Lung (tissue), 12 donors: ENCODE data around the gene MKS1. TPM values are rescaled to one million over a fixed set of nuclear protein-coding genes. Genes with fewer than 3 reads are reported as not detected.

ENCODE experiments used
- ATAC-seq: fragments of 200-7000 bp; cut with Tn5 transposase; one replicate; pipeline ENCODE4 v1.9.1; 2020; ENCODE audit warnings: moderate number of reproducible peaks; ENCODE audit not compliant: insufficient read depth, low FRiP score
- DNase-seq, 3 donors: peaks; one replicate each; pipeline ENCODE4 v3.0.0-alpha.2; 2013 to 2017
- H3K27ac ChIP-seq, 2 donors: one replicate each; pipeline ENCODE4 v1.5.1; 2013; ENCODE audit warnings: mild to moderate bottlenecking in 2 of 2, moderate library complexity in 2 of 2, control low read depth in 1 of 2, inconsistent platforms in 1 of 2, low read depth in 1 of 2, low read length in 1 of 2
- H3K27me3 ChIP-seq, 3 donors: one replicate each; pipeline ENCODE4 v1.5.1; 2013; ENCODE audit warnings: low read length in 2 of 3; ENCODE audit not compliant: control insufficient read depth in 3 of 3, insufficient read depth in 3 of 3
- H3K36me3 ChIP-seq, 4 donors: one replicate each; pipeline ENCODE4 v1.5.1; 2013; ENCODE audit warnings: low read length in 4 of 4, mild to moderate bottlenecking in 1 of 4, moderate library complexity in 1 of 4; ENCODE audit not compliant: control insufficient read depth in 4 of 4, insufficient read depth in 4 of 4
- H3K4me1 ChIP-seq, 5 donors: one replicate each; pipeline ENCODE4 v1.5.1; 2013; ENCODE audit warnings: low read length in 5 of 5, mild to moderate bottlenecking in 2 of 5, moderate library complexity in 1 of 5; ENCODE audit not compliant: control insufficient read depth in 5 of 5, insufficient read depth in 5 of 5
- H3K4me3 ChIP-seq: one replicate; pipeline ENCODE4 v1.5.1; 2013; ENCODE audit warnings: mild to moderate bottlenecking, control low read depth, moderate library complexity
- H3K9ac ChIP-seq, 2 donors: one replicate each; pipeline ENCODE4 v1.5.1; 2013; ENCODE audit warnings: low read length in 2 of 2, control low read depth in 1 of 2; ENCODE audit not compliant: insufficient read depth in 1 of 2
- H3K9me3 ChIP-seq, 4 donors: one replicate each; pipeline ENCODE4 v1.5.1; 2013; ENCODE audit warnings: low read length in 3 of 4, mild to moderate bottlenecking in 1 of 4, moderate library complexity in 1 of 4; ENCODE audit not compliant: control insufficient read depth in 4 of 4, insufficient read depth in 3 of 4
- WGBS, 2 donors: extraction: QIAGEN DNeasy Blood & Tissue Kit; methylation state at CpG; one replicate each; pipeline ENCODE4 v1.1.7; 2013; 5-methylcytosine and 5-hydroxymethylcytosine counted together
- polyA plus RNA-seq, 2 donors: library from polyadenylated mRNA; stranded (reverse); fragments of 200-250 nt; gene quantifications; one replicate each; pipeline ENCODE4 v1.2.1, GENCODE V29; 2013
- total RNA-seq, 2 donors: library from RNA; depleted of rRNA in 1 of 2; stranded (reverse); fragments of >200 nt in 1 of 2; gene quantifications; one replicate each; pipeline ENCODE4 v1.2.1, GENCODE V29; 2014 to 2021
- TF ChIP-seq, protein P1 (sequence below): IDR thresholded peaks from 2 replicates; pipeline ENCODE4 v1.5.1; 2012; ENCODE audit warnings: mild to moderate bottlenecking; ENCODE audit errors: control extremely low read depth, extremely low read depth
- donor health status: control.
- donor health status: control.
- donor health status: Bipolar disorder and iron deficiency.
- donor health status: healthy.
- donor health status: DM: yes; HTN: yes; CAD: no.

Gene MKS1
- total and polyA plus RNA-seq, 4 donors: 8.8 to 25.0 (median 17.5) TPM

GRCh38 chr17:58263773-58264172 lies 44.7 kb upstream of the MKS1 start:
- Histone ChIP-seq H3K27me3 (peaks cover 0 to 9% (median 4%) of the 10 kb centered on the region in 3 donors), H3K36me3 (no peaks in the 10 kb centered on the region), H3K4me3 (no peak overlapping the region), H3K4me1 (no peaks in the 10 kb centered on the region), H3K27ac (no peak overlapping the region), H3K9ac (no peak overlapping the region), H3K9me3 (no peaks in the 10 kb centered on the region)
- TF ChIP-seq, protein P1, sequence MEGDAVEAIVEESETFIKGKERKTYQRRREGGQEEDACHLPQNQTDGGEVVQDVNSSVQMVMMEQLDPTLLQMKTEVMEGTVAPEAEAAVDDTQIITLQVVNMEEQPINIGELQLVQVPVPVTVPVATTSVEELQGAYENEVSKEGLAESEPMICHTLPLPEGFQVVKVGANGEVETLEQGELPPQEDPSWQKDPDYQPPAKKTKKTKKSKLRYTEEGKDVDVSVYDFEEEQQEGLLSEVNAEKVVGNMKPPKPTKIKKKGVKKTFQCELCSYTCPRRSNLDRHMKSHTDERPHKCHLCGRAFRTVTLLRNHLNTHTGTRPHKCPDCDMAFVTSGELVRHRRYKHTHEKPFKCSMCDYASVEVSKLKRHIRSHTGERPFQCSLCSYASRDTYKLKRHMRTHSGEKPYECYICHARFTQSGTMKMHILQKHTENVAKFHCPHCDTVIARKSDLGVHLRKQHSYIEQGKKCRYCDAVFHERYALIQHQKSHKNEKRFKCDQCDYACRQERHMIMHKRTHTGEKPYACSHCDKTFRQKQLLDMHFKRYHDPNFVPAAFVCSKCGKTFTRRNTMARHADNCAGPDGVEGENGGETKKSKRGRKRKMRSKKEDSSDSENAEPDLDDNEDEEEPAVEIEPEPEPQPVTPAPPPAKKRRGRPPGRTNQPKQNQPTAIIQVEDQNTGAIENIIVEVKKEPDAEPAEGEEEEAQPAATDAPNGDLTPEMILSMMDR: no peak
- no peak for ATAC-seq
- WGBS, 2 donors: 54 to 69% methylated on average over 1 of the region's 1 CpG
- no peak for DNase-seq

DNA sequence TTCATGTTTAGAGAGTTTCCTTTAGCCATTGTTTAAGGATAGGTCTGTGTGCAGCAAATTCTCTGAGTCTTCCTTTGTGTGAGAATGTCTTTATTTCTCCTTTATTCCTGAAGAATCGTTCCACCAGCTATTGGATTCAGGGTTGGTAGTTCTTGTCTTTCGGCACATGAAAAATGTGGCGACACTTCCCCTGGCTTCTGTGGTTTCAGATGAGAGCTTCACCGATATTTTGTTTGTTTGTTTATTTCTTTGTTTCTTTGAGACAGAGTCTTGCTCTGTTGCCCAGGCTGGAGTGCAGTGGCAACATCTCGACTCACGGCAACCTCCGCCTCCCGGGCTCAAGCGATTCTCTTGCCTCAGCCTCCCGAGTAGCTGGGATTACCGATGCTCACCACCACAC lies 43.1 kb upstream of the MKS1 start:
- H3K36me3 ChIP-seq: no peaks in the 10 kb centered on the region
- no peak for DNase-seq

GRCh38 chr17:58254803-58255202 lies 35.7 kb upstream of the MKS1 start:
- Histone ChIP-seq H3K27me3 (peaks cover 0 to 22% (median 6%) of the 10 kb centered on the region in 3 donors), H3K4me1 (no peaks in the 10 kb centered on the region), H3K9ac (no peak overlapping the region), H3K9me3 (no peaks in the 10 kb centered on the region), H3K36me3 (no peaks in the 10 kb centered on the region), H3K27ac (no peak overlapping the region), H3K4me3 (no peak overlapping the region)
- WGBS, 2 donors: 34 to 38% methylated on average over 8 of the region's 8 CpGs
- TF ChIP-seq, protein P1: no peak
- no peak for ATAC-seq
- no peak for DNase-seq

More for the DNA sequence above, 43.1 kb upstream of the MKS1 start:
- H3K9me3 ChIP-seq: no peaks in the 10 kb centered on the region
- no peaks in the 10 kb centered on the region for H3K4me1 ChIP-seq
- peaks cover 0 to 10% (median 9%) of the 10 kb centered on the region in 3 donors for H3K27me3 ChIP-seq
- no peak overlapping the region for H3K9ac ChIP-seq
- H3K4me3 ChIP-seq: no peak overlapping the region
- H3K27ac ChIP-seq: no peak overlapping the region
- no peak for ATAC-seq
- WGBS, 2 donors: 77 to 84% methylated on average over 11 of the region's 11 CpGs
- TF ChIP-seq, protein P1: no peak

- WGBS, 2 donors: 80 to 94% methylated on average over 3 of the region's 3 CpGs
- H3K27ac ChIP-seq: no peak overlapping the region
- H3K9ac ChIP-seq: no peak overlapping the region
- TF ChIP-seq, protein P1: no peak
- H3K36me3 ChIP-seq: no peaks in the 10 kb centered on the region
- peaks cover 0 to 28% (median 14%) of the 10 kb centered on the region in 3 donors for H3K27me3 ChIP-seq
- no peaks in the 10 kb centered on the region for H3K9me3 ChIP-seq
- peaks cover 0 to 6% (median 0%) of the 10 kb centered on the region in 5 donors for H3K4me1 ChIP-seq
- no peak for DNase-seq
- ATAC-seq: no peak
- H3K4me3 ChIP-seq: no peak overlapping the region
These were observed 34.0 kb upstream of the MKS1 start for GRCh38 chr17:58253082-58253481.
